ENCODE data around the gene CLCA2.

CLCA2 gene

GRCh38 chr1:86416343-86416742, 7.6 kb upstream of the CLCA2 start:
- no peak for ATAC-seq
- no peak for TF ChIP-seq PATZ1 (CRISPR knock-in tag; IDR thresholded peaks at IDR 0.05; ENCODE audit: borderline replicate concordance)
- TF ChIP-seq CSRNP3 (CRISPR knock-in tag; IDR thresholded peaks at IDR 0.05), result no peak
- TF ChIP-seq ZC3H10 (CRISPR knock-in tag; IDR thresholded peaks at IDR 0.05), result no peak
- TF ChIP-seq GLIS3 (CRISPR knock-in tag; IDR thresholded peaks at IDR 0.05), result no peak
- no peak for TF ChIP-seq ZFP3 (CRISPR knock-in tag; IDR thresholded peaks at IDR 0.05)
- TF ChIP-seq BACH2 (CRISPR knock-in tag; IDR thresholded peaks at IDR 0.05; ENCODE audit: borderline replicate concordance), result no peak
- TF ChIP-seq CSDC2 (CRISPR knock-in tag; IDR thresholded peaks at IDR 0.05), result no peak
- no peak for TF ChIP-seq TOX (CRISPR knock-in tag; IDR thresholded peaks at IDR 0.05; ENCODE audit: borderline replicate concordance)
- no peak for TF ChIP-seq TCF4 (CRISPR knock-in tag; IDR thresholded peaks at IDR 0.05; ENCODE audit: borderline replicate concordance)
- no peak for TF ChIP-seq PPARA (CRISPR knock-in tag; IDR thresholded peaks at IDR 0.05; ENCODE audit: borderline replicate concordance)
- no peak for TF ChIP-seq SNAI2 (CRISPR knock-in tag; IDR thresholded peaks at IDR 0.05)
- no peak for TF ChIP-seq ZNF565 (CRISPR knock-in tag; conservative IDR thresholded peaks at IDR 0.05; ENCODE audit: low read depth)
- no peak for TF ChIP-seq RARB (CRISPR knock-in tag; IDR thresholded peaks at IDR 0.05)
- TF ChIP-seq OSR1 (CRISPR knock-in tag; IDR thresholded peaks at IDR 0.05), result no peak
- no peak for TF ChIP-seq ESRRG (CRISPR knock-in tag; IDR thresholded peaks at IDR 0.05)
- no peak for TF ChIP-seq ZNF8 (CRISPR knock-in tag; IDR thresholded peaks at IDR 0.05)
- TF ChIP-seq, protein P1, sequence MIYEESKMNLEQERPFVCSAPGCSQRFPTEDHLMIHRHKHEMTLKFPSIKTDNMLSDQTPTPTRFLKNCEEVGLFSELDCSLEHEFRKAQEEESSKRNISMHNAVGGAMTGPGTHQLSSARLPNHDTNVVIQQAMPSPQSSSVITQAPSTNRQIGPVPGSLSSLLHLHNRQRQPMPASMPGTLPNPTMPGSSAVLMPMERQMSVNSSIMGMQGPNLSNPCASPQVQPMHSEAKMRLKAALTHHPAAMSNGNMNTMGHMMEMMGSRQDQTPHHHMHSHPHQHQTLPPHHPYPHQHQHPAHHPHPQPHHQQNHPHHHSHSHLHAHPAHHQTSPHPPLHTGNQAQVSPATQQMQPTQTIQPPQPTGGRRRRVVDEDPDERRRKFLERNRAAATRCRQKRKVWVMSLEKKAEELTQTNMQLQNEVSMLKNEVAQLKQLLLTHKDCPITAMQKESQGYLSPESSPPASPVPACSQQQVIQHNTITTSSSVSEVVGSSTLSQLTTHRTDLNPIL (CRISPR knock-in tag; IDR thresholded peaks at IDR 0.05; ENCODE audit: low read depth), result no peak

GRCh38 chr1:86419277-86419903, 4.6 kb upstream of the CLCA2 start:
- TF ChIP-seq ZNF8 (CRISPR knock-in tag; IDR thresholded peaks at IDR 0.05), result no peak
- no peak for ATAC-seq

DNA sequence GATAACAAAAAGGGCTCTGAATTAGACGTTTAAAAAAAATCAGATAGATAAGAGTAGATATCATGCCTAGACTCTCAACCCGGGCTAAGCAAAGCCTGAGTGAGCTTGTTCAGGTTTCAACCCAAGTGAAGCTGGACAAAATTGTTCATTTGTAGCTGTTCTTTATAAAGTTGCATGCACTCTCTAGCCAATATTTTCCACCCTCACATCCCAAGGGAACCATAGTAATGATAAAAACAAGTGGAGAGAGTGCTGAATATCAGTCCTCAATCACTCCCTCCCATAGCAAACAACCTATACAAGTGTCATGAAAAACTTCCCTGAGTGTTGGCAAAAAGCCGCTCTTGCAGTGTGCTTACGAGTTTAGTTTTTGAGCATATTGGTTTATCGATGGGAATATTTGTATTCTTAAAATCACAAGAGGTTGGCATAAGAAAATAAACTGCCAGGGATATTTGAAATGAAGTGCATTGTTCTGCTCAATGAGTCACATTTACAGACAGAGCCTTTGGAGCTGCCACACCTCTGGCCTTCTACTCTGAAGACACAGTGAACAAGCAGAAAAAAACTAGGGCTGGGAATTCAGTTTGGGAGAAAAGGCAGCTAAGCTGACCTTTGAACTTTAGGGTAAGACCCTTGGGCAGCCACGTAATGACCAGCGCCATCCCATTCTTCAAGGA, 2.2 kb upstream of the CLCA2 start:
- TF ChIP-seq GLIS3 (CRISPR knock-in tag; IDR thresholded peaks at IDR 0.05), result no peak
- no peak for TF ChIP-seq POU6F1 (CRISPR knock-in tag; IDR thresholded peaks at IDR 0.05; ENCODE audit: borderline replicate concordance, low read depth)
- no peak for TF ChIP-seq CSRNP3 (CRISPR knock-in tag; IDR thresholded peaks at IDR 0.05)
- TF ChIP-seq OSR1 (CRISPR knock-in tag; IDR thresholded peaks at IDR 0.05), result no peak
- TF ChIP-seq CSDC2 (CRISPR knock-in tag; IDR thresholded peaks at IDR 0.05), result no peak
- TF ChIP-seq TOX (CRISPR knock-in tag; IDR thresholded peaks at IDR 0.05; ENCODE audit: borderline replicate concordance), result no peak
- TF ChIP-seq ZFP3 (CRISPR knock-in tag; IDR thresholded peaks at IDR 0.05), result no peak
- TF ChIP-seq ZNF565 (CRISPR knock-in tag; conservative IDR thresholded peaks at IDR 0.05; ENCODE audit: low read depth), result no peak
- no peak for TF ChIP-seq PPARA (CRISPR knock-in tag; IDR thresholded peaks at IDR 0.05; ENCODE audit: borderline replicate concordance)
- no peak for TF ChIP-seq RARB (CRISPR knock-in tag; IDR thresholded peaks at IDR 0.05)
- no peak for TF ChIP-seq ZC3H10 (CRISPR knock-in tag; IDR thresholded peaks at IDR 0.05)
- TF ChIP-seq SNAI2 (CRISPR knock-in tag; IDR thresholded peaks at IDR 0.05), result no peak
- no peak for TF ChIP-seq PATZ1 (CRISPR knock-in tag; IDR thresholded peaks at IDR 0.05; ENCODE audit: borderline replicate concordance)
- no peak for TF ChIP-seq TCF4 (CRISPR knock-in tag; IDR thresholded peaks at IDR 0.05; ENCODE audit: borderline replicate concordance)
- no peak for TF ChIP-seq ZNF8 (CRISPR knock-in tag; IDR thresholded peaks at IDR 0.05)
- TF ChIP-seq ESRRG (CRISPR knock-in tag; IDR thresholded peaks at IDR 0.05), result no peak
- TF ChIP-seq ZFP30 (CRISPR knock-in tag; IDR thresholded peaks at IDR 0.05), result no peak
- TF ChIP-seq, protein P2, sequence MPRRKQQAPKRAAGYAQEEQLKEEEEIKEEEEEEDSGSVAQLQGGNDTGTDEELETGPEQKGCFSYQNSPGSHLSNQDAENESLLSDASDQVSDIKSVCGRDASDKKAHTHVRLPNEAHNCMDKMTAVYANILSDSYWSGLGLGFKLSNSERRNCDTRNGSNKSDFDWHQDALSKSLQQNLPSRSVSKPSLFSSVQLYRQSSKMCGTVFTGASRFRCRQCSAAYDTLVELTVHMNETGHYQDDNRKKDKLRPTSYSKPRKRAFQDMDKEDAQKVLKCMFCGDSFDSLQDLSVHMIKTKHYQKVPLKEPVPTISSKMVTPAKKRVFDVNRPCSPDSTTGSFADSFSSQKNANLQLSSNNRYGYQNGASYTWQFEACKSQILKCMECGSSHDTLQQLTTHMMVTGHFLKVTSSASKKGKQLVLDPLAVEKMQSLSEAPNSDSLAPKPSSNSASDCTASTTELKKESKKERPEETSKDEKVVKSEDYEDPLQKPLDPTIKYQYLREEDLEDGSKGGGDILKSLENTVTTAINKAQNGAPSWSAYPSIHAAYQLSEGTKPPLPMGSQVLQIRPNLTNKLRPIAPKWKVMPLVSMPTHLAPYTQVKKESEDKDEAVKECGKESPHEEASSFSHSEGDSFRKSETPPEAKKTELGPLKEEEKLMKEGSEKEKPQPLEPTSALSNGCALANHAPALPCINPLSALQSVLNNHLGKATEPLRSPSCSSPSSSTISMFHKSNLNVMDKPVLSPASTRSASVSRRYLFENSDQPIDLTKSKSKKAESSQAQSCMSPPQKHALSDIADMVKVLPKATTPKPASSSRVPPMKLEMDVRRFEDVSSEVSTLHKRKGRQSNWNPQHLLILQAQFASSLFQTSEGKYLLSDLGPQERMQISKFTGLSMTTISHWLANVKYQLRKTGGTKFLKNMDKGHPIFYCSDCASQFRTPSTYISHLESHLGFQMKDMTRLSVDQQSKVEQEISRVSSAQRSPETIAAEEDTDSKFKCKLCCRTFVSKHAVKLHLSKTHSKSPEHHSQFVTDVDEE (CRISPR knock-in tag; IDR thresholded peaks at IDR 0.05), result no peak
- no peak for TF ChIP-seq ARNTL (CRISPR knock-in tag; IDR thresholded peaks at IDR 0.05; ENCODE audit: borderline replicate concordance, low read depth)
- no peak for ATAC-seq

All from SK-N-SH treated with all-trans-retinoic acid at 6 μM for 48 hours (cell line).